ENCODE data around the gene GPR15.

The GPR15 gene

DNA sequence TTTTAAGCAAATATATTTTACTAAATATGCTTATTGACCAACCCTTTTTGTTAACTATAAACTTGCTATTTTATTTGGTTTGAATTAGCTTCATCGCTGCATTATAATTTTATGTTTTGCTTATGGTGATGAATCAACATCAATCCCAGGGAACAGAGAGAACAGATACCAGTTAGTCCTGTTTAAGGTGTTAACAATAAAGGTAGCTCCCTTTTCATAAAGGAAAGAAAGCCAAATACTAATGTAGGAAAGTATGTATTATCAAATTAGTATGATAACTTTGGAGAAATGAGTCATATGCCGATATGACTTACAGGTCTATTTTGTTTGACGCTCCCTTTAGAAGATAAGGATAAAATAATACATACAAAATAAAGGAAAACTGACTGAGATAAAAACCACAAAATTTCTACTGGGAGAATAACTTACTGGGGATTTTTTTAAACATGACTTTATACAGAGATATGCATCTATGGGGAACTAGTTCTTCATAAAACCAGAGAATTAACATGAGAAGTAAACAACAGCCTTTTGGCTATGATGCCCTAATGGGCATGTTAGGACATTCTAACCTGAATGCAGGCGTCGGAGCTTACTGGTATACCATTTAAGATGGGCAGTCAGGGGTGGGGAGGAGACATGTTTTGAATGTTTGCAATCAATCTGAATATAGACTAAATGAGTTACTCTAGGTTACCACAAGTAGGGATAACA is 29.8 kb upstream of the GPR15 start:
- TF ChIP-seq, protein P1, sequence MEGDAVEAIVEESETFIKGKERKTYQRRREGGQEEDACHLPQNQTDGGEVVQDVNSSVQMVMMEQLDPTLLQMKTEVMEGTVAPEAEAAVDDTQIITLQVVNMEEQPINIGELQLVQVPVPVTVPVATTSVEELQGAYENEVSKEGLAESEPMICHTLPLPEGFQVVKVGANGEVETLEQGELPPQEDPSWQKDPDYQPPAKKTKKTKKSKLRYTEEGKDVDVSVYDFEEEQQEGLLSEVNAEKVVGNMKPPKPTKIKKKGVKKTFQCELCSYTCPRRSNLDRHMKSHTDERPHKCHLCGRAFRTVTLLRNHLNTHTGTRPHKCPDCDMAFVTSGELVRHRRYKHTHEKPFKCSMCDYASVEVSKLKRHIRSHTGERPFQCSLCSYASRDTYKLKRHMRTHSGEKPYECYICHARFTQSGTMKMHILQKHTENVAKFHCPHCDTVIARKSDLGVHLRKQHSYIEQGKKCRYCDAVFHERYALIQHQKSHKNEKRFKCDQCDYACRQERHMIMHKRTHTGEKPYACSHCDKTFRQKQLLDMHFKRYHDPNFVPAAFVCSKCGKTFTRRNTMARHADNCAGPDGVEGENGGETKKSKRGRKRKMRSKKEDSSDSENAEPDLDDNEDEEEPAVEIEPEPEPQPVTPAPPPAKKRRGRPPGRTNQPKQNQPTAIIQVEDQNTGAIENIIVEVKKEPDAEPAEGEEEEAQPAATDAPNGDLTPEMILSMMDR (IDR thresholded peaks at IDR 0.05; ENCODE audit: low read depth, low read length): no peak
- DNase-seq (ENCODE audit: extremely low read depth, low read depth): no peak

DNA sequence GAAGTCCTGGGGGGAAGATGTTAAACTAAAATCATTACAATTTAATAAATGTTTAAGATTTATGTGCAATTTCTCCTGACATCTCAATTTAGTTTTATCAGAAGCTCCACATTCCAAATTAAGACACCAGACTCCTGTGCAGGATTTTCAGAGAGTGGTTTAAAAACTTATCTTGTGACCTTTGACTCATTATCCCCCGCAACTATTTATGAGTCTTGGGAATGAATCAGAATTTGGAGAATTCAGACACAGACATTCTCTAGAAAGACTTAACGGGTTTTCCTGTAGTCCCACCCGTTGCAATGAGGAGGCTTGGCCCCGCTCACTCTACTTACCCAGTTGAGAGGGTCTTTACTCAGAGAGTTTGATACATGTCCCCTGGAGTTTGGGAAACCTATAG is 27.2 kb upstream of the GPR15 start:
- TF ChIP-seq, protein P1 (IDR thresholded peaks at IDR 0.05; ENCODE audit: low read depth, low read length): no peak
- DNase-seq (ENCODE audit: extremely low read depth, low read depth): no peak

DNA sequence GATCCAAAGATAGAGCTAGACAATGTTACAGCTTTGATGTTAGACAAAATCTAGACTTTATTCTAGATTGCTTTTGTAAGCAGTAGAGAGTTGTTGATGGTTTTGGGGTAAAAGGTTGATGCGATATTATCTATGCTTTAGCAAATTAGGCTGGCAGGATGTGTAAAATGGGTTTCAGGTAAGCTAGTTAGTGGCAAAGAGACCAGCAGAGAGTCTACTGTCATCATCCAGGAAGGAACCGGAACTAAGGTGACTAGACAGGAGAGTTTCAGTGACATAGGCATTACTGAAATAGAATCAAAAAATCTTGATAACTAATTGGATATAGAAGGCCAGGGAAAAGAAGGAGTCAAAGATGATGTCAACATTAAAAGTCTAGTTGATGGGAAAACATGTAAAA is 23.2 kb upstream of the GPR15 start:
- TF ChIP-seq, protein P1 (IDR thresholded peaks at IDR 0.05; ENCODE audit: low read depth, low read length): no peak
- DNase-seq (ENCODE audit: extremely low read depth, low read depth): no peak

DNA sequence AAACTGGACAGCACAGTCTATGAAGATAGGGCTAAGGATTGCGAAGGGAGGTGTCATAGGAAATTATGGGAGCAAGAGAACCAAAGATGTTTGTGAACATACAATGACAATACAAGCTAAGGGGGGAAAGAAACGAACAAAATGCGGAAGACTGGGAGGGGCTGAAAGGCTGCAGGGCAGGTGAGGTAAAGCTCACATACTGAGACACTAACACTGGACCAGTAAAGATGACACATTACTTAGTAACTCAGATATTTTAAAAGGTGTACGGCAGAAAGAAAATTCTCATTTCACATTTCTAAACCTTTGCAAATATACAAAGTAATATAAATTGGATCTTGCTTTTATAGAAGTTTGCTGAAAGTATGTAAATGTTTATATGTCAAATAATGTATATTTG is 19.2 kb upstream of the GPR15 start:
- TF ChIP-seq, protein P1 (IDR thresholded peaks at IDR 0.05; ENCODE audit: low read depth, low read length): no peak
- no peak for DNase-seq (ENCODE audit: extremely low read depth, low read depth)

DNA sequence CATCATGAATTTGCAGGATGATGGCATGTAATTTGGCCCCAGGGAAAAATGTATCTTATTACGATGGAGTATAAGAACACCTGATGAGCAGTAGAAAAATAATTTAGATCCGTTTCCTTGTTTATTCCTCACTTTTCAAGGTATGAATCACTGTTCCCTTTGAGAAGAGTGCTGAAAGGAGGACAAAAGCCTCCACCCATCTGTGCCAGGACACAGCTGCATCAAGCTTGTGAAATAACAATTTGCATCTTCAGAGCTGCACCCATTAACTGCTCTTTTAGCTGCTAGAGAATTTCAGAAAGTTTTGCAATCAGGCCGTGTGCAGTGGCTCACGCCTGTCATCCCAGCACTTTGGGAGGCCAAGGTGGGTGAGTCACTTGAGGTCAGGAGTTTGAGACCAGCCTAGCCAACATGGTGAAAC is 18.7 kb upstream of the GPR15 start:
- TF ChIP-seq, protein P1 (IDR thresholded peaks at IDR 0.05; ENCODE audit: low read depth, low read length): no peak
- DNase-seq (ENCODE audit: extremely low read depth, low read depth): no peak

DNA sequence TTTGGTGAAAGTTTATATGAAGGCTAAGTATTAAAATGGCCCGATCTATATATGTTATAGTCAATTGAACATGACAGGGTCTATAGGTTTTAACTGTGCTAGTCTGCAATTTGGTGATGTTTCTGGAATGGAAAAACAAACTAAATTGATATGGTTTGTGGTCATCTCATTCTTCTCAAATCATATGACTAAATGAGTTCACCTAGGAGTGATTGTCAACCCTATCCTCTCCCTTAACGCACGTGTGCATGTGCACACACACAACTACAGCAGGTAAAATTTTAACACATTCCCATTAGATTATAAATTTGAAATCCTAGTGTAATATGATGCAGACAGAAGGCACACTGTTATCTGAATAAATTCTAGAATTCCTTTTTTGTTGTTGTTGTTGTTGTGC is 18.0 kb upstream of the GPR15 start:
- DNase-seq (ENCODE audit: extremely low read depth, low read depth): no peak
- TF ChIP-seq, protein P1 (IDR thresholded peaks at IDR 0.05; ENCODE audit: low read depth, low read length): no peak

DNA sequence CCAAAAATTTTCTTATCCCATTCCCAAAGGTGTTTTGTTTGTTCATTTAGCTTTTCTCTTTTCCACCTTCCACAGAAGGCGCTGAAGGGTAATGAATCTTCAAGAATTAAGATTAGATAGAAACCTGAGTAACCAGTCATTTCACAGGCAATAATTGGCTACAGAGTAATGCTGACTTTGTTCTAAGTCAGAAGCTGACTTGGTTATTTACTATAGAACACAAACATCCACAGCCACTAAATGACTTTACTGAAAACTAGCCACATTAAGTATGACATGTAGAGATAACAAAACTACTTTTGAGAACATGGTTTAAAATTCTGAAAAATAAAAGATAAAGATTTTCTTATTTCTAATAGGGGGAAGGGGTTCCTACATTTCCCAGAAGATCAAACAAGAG is 16.8 kb upstream of the GPR15 start:
- TF ChIP-seq, protein P1 (IDR thresholded peaks at IDR 0.05; ENCODE audit: low read depth, low read length): no peak
- DNase-seq (ENCODE audit: extremely low read depth, low read depth): no peak
